Stimulated activated CD8-positive, alpha-beta memory T cell treated with anti-CD3 and anti-CD28 coated beads, Interleukin-7, amount 100 ng/mL, for 48 hours (primary cell): ENCODE results near the gene IGSF11.
"Not testable (repeated sequence)": the region's sequence is repeated elsewhere in the genome, so short reads cannot be mapped to it uniquely, and the experiment has no call there.

Source experiments
- DNase-seq, 2 donors: peaks; one replicate each; pipeline ENCODE4 v3.0.0-alpha.2; 2020; ENCODE audit warnings: low read depth in 1 of 2; ENCODE audit errors: extremely low read depth in 1 of 2

IGSF11 gene

GRCh38 chr3:118990823-118991560, 43.7 kb downstream of the IGSF11 start:
- no peak for DNase-seq

- no peak for DNase-seq
Observed at GRCh38 chr3:118988198-118989130, 46.2 kb downstream of the IGSF11 start.

GRCh38 chr3:118987477-118987876, 47.2 kb downstream of the IGSF11 start:
- no peak for DNase-seq

GRCh38 chr3:118986734-118987133, 47.9 kb downstream of the IGSF11 start:
- DNase-seq: no peak

GRCh38 chr3:118984699-118985098, 49.9 kb downstream of the IGSF11 start:
- DNase-seq: no peak

GRCh38 chr3:118981494-118982134, 53.0 kb downstream of the IGSF11 start:
- DNase-seq: no peak

DNA sequence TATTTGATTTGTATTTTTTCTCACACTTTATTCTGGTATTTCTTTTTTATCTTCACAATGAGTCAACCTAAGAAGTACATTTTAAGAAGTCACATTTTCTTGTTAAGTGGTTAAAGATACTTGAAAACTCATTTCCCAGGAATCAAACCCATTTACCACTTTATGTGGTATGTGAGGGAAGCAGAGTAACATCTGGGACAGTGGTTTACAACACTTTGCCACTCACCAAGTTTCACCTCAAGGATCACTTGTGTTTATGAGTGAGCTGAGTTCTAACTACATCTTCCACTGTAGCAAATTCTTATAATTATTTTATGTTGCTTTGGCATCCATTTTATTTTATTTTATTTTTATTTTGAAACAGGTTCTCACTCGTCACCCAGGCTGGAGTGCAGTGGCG, 53.8 kb downstream of the IGSF11 start:
- no peak for DNase-seq

DNA sequence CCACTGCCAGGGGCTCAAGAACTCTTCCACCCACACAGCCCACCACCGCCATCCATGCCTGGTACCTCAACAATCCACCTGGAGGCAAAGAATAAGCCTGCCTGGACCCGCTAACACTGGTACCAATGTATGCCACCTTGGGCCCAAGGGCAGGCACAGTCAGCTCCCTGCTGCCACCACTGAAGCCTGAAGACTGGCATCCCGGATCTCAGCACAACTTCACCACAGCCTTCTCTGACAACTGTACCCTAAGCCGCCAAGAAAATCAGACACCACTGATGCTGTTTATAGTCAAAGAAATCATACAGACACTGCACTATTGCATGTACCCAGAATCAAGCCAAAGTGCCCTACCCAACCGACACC, 56.3 kb downstream of the IGSF11 start:
- no peak for DNase-seq

GRCh38 chr3:118977671-118978392, 56.8 kb downstream of the IGSF11 start:
- no peak for DNase-seq

DNA sequence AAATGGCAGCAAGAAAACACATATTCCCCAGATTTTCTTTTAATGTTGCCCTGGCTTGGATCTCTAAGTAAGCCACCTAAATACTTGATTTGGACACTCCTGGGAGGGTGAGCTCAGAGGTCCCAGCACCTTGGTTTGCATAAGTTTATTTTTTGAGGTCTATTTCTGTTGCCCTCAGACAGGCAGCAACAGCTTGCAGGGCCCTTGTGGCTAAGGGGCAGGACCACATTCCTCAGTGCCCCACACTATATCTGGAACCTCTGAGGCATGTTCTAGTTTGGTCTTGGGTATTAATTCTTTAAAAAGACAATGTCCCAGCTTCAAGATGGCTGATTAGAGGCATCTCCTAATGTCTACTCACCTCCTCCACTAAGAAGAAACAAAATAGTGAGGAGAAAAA, 57.5 kb downstream of the IGSF11 start:
- no peak for DNase-seq

- DNase-seq: not testable (repeated sequence)
Observed at GRCh38 chr3:118975476-118975875, 59.2 kb downstream of the IGSF11 start.

GRCh38 chr3:118974356-118975097, 60.1 kb downstream of the IGSF11 start:
- no peak for DNase-seq

DNA sequence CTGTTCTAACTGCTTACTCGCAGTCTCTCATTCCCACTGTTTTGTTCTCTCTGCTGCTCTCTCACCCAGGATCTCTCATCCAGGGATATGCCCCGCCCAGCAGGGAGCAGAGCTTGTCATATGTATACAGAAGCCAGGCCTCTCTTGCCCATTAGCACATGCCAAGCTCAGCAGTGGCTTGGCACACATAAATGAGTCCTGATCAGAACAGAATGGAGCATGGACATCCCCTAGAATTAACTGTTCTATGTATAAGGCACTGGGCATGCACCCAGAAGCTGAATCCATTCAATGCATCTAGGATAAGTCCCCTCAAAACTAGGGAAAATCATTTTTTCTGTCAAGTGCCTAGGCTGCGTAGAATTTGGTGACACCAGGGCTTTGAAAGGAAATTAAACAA, 61.6 kb downstream of the IGSF11 start:
- DNase-seq: no peak

DNA sequence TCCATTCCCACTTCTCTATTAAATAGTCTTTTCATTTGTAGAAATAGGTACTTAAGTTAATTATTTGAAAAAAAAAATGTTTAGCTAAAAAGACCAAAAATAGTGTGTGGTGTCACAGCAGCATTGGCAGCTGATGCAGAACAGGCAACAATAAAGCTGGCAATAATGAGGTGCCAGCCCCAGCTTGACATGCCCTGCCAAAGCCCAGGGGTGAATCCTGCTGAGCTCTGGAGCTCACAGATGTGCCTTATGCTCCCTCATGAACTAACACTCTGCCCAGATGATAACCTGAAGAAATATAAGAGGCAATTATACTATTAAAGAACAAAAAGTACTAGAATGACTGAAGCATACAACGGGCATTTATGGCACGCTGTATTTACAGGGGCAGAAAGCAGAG, 63.8 kb downstream of the IGSF11 start:
- no peak for DNase-seq

DNA sequence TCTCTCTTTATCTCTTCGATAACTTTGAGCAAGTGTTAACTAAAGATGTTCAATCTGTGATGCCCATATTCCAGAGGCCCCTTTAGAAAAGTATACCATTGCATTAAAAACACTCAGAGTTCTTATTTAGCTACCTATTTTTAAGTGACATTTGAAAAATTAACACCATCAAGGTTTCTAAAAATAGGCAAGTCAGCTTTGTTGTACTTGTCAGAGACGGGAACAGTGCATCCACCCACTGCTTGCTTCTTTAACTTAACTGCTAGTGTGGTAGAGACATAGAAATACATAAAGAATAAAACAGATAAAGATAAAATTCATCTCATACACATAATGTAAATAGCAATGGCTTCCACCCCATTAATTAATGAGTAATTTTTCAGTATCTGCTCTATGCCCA, 66.0 kb downstream of the IGSF11 start:
- no peak for DNase-seq

- DNase-seq: no peak
Observed at GRCh38 chr3:118968111-118968510, 66.5 kb downstream of the IGSF11 start.

GRCh38 chr3:118966700-118967099, 67.9 kb downstream of the IGSF11 start:
- DNase-seq: no peak

DNA sequence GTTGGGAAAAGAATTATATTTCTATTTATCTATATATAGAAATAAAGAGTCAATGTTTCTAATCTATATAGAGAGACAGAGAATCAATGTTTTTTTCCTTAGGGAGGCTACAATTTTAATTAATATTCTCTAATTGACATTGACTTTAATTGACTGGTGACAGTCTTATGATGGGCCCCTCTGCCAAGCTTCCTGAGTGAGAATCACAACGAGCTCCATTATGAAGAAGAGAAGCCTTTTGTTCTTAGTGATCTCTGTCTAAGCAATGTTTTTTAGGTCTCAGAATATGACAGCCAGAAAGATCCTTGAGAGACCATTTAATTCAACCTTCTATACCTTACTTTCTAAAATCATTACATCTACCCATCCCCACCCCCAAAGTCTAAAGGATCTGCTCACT, 70.9 kb downstream of the IGSF11 start:
- DNase-seq: no peak

DNA sequence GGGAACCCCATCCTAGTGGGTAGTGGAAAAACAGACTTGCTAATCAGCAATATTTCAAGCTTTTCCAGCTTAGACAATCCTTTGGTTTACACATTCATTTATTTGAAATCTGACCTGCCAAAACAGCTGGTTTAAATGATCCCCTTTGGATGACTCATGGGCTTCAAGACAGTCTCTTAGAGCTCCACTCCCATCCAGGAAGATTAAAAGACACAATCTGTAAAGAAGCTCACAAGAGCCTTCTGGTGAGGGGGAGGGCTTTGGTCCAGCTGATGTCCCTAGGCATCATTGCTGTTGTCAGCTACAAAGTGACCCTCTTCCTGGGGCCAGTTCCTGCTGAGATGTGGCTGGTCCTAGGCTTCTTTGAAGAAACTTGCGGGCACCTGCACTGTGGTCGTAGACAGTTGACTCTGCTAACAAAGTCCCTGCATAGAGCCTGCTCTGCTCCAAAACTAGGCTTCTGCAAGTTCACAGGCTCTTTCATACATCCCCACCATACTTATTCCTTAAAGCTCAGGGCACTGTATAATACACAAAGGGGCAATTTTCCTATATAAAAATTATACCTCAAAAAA, 73.7 kb downstream of the IGSF11 start:
- no peak for DNase-seq
